Uterus (tissue), 4 donors: ENCODE measurements around the gene UPP1. TPM values are rescaled to one million over a fixed set of nuclear protein-coding genes. Genes with fewer than 3 reads are reported as not detected.
"Not testable (repeated sequence)": the region's sequence is repeated elsewhere in the genome, so short reads cannot be mapped to it uniquely, and the experiment has no call there.

Experiments used
- DNase-seq, 2 donors: peaks; one replicate each; pipeline ENCODE4 v3.0.0-alpha.2; 2019 to 2020
- H3K27ac ChIP-seq, 2 donors: fragments of 200-600 bp; sonication (generic); 1 replicate in 1 of 2; 2 replicates in 1 of 2; pipeline ENCODE4 v1.5.1; 2016 to 2018
- H3K27me3 ChIP-seq, 2 donors: fragments of 200-600 bp; sonication (generic); one replicate each; pipeline ENCODE4 v1.5.1; 2018 to 2019; ENCODE audit warnings: control low read depth in 1 of 2
- H3K36me3 ChIP-seq, 2 donors: fragments of 200-600 bp; sonication (generic); one replicate each; pipeline ENCODE4 v1.5.1; 2019; ENCODE audit warnings: control low read depth in 1 of 2
- H3K4me1 ChIP-seq, 2 donors: fragments of 200-600 bp; sonication (generic); one replicate each; pipeline ENCODE4 v1.5.1; 2018 to 2019; ENCODE audit warnings: control low read depth in 1 of 2
- H3K4me3 ChIP-seq, 2 donors: fragments of 200-600 bp; sonication (generic); 1 replicate in 1 of 2; 2 replicates in 1 of 2; pipeline ENCODE4 v1.5.1; 2018 to 2019; ENCODE audit warnings: mild to moderate bottlenecking in 1 of 2
- H3K9me3 ChIP-seq, 2 donors: fragments of 200-600 bp; sonication (generic); one replicate each; pipeline ENCODE4 v1.5.1; 2019; ENCODE audit warnings: control low read depth in 1 of 2
- POLR2A ChIP-seq, 2 donors: fragments of 450-650 bp; IDR thresholded peaks; one replicate each; pipeline ENCODE4 v1.6.1; 2016; ENCODE audit warnings: antibody characterized with exemption in 2 of 2, mild to moderate bottlenecking in 1 of 2, moderate library complexity in 1 of 2
- intact Hi-C: fragments of 100-400 bp; cut with DNase I; formaldehyde crosslinking; loops from one replicate; pipeline ENCODE4 v1.15.1; 2023; ENCODE audit warnings: low total_unique reads
- total RNA-seq, 4 donors: library from RNA; depleted of rRNA in 3 of 4; stranded (reverse); fragments of >200 nt in 3 of 4; gene quantifications; one replicate each; pipeline versions ENCODE4 v1.1.0 to v1.2.4, GENCODE V29; 2014 to 2023
- TF ChIP-seq, protein P1 (sequence below), 4 experiments: fragments of 200-600 bp in 2 of 4; fragments of 450-650 bp in 2 of 4; sonication (generic) in 2 of 4; IDR thresholded peaks; one replicate each; pipeline ENCODE4 v1.5.1; 2016 to 2019; ENCODE audit warnings: antibody characterized with exemption in 4 of 4, mild to moderate bottlenecking in 2 of 4, moderate library complexity in 1 of 4
- donor health status: DM: yes; HTN: yes; CAD: no.

The UPP1 gene
- total RNA-seq, 4 donors from 2014 or later = 1.5 to 25.2 (median 5.4) TPM

DNA sequence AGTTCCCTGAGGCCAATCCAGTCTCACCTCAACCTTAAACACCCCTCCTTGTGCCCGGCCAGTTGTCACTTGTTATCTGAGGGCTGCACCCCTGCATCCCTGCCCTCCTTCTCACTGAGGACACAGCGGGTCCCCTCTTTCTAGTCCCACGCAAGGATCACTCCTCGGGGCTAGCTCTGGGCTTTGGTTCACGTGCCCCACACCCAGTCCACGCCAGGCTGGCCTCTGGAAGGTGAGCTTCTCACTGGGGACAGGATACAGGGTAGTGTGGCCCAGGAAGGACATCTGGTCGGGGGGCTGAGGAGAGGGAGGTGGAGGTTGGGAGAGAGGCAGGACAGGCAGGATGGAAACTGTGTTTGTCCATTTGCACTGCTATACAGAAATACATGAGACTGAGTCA, 25.5 kb downstream of the UPP1 start:
- no peak overlapping the region for H3K4me3 ChIP-seq
- no peaks in the 10 kb centered on the region for H3K27me3 ChIP-seq
- DNase-seq = no peak
- no peak overlapping the region for H3K27ac ChIP-seq
- no peaks in the 10 kb centered on the region for H3K4me1 ChIP-seq
- H3K36me3 ChIP-seq = no peaks in the 10 kb centered on the region
- no peaks in the 10 kb centered on the region for H3K9me3 ChIP-seq
- intact Hi-C loops = loop anchor here (10.0 kb wide), 3 partner anchors 80 to 170 kb away; partner anchors contain the start of genes C7orf57 and PKD1L1
- no peak for TF ChIP-seq POLR2A (IDR thresholded peaks at IDR 0.05)
- TF ChIP-seq, protein P1, sequence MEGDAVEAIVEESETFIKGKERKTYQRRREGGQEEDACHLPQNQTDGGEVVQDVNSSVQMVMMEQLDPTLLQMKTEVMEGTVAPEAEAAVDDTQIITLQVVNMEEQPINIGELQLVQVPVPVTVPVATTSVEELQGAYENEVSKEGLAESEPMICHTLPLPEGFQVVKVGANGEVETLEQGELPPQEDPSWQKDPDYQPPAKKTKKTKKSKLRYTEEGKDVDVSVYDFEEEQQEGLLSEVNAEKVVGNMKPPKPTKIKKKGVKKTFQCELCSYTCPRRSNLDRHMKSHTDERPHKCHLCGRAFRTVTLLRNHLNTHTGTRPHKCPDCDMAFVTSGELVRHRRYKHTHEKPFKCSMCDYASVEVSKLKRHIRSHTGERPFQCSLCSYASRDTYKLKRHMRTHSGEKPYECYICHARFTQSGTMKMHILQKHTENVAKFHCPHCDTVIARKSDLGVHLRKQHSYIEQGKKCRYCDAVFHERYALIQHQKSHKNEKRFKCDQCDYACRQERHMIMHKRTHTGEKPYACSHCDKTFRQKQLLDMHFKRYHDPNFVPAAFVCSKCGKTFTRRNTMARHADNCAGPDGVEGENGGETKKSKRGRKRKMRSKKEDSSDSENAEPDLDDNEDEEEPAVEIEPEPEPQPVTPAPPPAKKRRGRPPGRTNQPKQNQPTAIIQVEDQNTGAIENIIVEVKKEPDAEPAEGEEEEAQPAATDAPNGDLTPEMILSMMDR (IDR thresholded peaks at IDR 0.05) = no peak

GRCh38 chr7:48116043-48116442, 27.0 kb downstream of the UPP1 start:
- no peak overlapping the region for H3K4me3 ChIP-seq
- no peak for DNase-seq
- H3K36me3 ChIP-seq = no peaks in the 10 kb centered on the region
- no peak overlapping the region for H3K27ac ChIP-seq
- no peaks in the 10 kb centered on the region for H3K27me3 ChIP-seq
- no peaks in the 10 kb centered on the region for H3K9me3 ChIP-seq
- intact Hi-C loops = loop anchor here (10.0 kb wide), 3 partner anchors 81 to 171 kb away; partner anchors contain the start of genes C7orf57 and PKD1L1
- H3K4me1 ChIP-seq = no peaks in the 10 kb centered on the region
- TF ChIP-seq POLR2A (IDR thresholded peaks at IDR 0.05) = no peak
- TF ChIP-seq, protein P1 (IDR thresholded peaks at IDR 0.05) = no peak

DNA sequence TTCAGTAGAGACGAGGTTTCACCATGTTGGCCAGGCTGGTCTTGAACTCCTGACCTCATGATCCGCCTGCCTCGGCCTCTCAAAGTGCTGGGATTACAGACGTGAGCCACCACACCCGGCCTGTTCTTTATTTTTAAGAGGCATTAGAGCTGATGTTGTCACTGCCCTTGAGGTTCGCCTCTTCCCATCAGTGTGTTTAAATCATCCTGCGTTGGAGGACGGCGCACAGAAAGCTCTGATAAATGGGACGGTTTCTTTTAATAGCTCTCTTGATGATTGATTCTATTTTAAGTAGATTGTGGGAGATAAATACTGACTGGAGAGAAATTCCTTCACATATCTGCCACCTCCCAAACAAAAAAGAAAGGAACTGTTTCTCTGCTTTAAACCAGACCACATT, 29.0 kb downstream of the UPP1 start:
- Histone ChIP-seq H3K27me3 (no peaks in the 10 kb centered on the region), H3K4me3 (no peak overlapping the region), H3K4me1 (no peaks in the 10 kb centered on the region), H3K36me3 (no peaks in the 10 kb centered on the region), H3K9me3 (no peaks in the 10 kb centered on the region), H3K27ac (peak overlapping the region in 1 of 2 donors; percentile 4)
- DNase-seq = peak in 1 of 2 donors; percentile 27
- no peak for TF ChIP-seq POLR2A (IDR thresholded peaks at IDR 0.05)
- TF ChIP-seq, protein P1 (IDR thresholded peaks at IDR 0.05) = no peak
- intact Hi-C loops = loop anchor here (10.0 kb wide), 3 partner anchors 83 to 173 kb away; partner anchors contain the start of genes C7orf57 and PKD1L1

GRCh38 chr7:48120536-48120935, 31.5 kb downstream of the UPP1 start:
- H3K4me3 ChIP-seq, H3K4me1 ChIP-seq, H3K9me3 ChIP-seq, H3K27ac ChIP-seq, H3K27me3 ChIP-seq, H3K36me3 ChIP-seq, intact Hi-C loops, DNase-seq: not testable (repeated sequence)

DNA sequence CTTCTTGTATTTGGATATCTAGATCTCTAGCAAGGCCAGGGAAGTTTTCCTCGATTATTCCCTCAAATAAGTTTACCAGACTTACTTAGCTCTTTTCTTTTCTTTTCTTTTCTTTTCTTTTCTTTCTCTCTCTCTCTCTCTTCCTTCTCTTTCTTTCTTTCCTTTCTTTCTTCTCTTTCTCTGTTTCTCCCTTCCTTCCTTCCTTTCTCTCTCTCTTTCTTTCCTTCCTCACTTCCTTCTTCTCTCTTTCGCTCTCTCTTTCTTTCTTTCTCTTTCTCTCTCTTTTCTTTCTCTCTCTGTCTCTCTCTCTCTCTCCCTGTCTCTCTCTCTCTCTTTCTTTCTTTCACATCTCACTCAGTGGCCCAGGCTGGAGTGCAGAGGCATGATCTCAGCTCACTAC, 37.0 kb downstream of the UPP1 start:
- no peak for TF ChIP-seq POLR2A (IDR thresholded peaks at IDR 0.05)
- TF ChIP-seq, protein P1 (IDR thresholded peaks at IDR 0.05) = no peak
- no peak overlapping the region for H3K4me3 ChIP-seq
- H3K27me3 ChIP-seq = no peaks in the 10 kb centered on the region
- no peak overlapping the region for H3K27ac ChIP-seq
- intact Hi-C loops = no loop called here
- H3K36me3 ChIP-seq = no peaks in the 10 kb centered on the region
- no peaks in the 10 kb centered on the region for H3K4me1 ChIP-seq
- no peaks in the 10 kb centered on the region for H3K9me3 ChIP-seq
- no peak for DNase-seq

DNA sequence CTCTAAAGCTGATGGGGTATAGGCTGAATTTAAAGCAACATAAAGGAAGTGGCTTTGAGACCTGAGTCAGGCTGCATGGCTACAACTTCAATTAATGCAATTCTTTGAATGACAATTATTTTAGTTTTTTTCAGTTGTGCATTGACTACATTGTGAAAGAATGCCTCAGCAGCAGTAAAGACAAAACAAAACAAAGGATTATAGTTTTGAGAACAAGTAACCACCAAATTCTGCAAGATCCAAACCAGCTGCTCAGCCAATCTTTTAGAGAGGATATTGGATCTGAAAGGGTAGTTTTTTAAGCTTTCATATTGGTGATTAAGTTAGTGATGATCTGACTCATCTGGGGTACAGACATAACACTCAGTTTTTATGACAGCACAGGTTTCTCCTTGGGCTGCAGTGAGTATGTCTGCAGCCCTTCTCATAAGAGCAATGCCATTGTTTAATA, 41.6 kb downstream of the UPP1 start:
- Histone ChIP-seq H3K27ac (no peak overlapping the region), H3K9me3 (no peaks in the 10 kb centered on the region), H3K4me1 (no peaks in the 10 kb centered on the region), H3K36me3 (no peaks in the 10 kb centered on the region), H3K27me3 (no peaks in the 10 kb centered on the region), H3K4me3 (no peak overlapping the region)
- no peak for TF ChIP-seq POLR2A (IDR thresholded peaks at IDR 0.05)
- TF ChIP-seq, protein P1 (IDR thresholded peaks at IDR 0.05) = no peak
- intact Hi-C loops = no loop called here
- no peak for DNase-seq
